Smooth muscle cell of bladder (primary cell): ENCODE data around the gene NNMT. TPM values are rescaled to one million over a fixed set of nuclear protein-coding genes. Genes with fewer than 3 reads are reported as not detected.

Source experiments
- total RNA-seq: library from RNA; depleted of rRNA; stranded (reverse); fragments of >200 nt; gene quantifications from 2 replicates; pipeline ENCODE4 v1.2.3, GENCODE V29; 2014

Gene NNMT
- total RNA-seq = 1,567 and 1,637 TPM in 2 replicates

GRCh38 chr11:114295676-114296604 lies at the start of gene NNMT:
Gene NNMT, plus strand, starts transcription at chr11:114296399. Its CDS starts 158 bp downstream, at chr11:114296557.

Other genes starting within 250 kb of the NNMT start
- 0.09 and 0.71 TPM in 2 replicates for gene ZBTB16, start 236.7 kb upstream of the NNMT start, total RNA-seq
- gene C11orf71, start 104.1 kb downstream of the NNMT start, total RNA-seq = 5.1 and 6.5 TPM in 2 replicates
- gene RBM7, start 104.3 kb downstream of the NNMT start, total RNA-seq = 66.6 and 78.1 TPM in 2 replicates
- gene REXO2, start 143.1 kb downstream of the NNMT start, total RNA-seq = 376 and 603 TPM in 2 replicates